NCI-H2107 (cell line): ENCODE data around the gene ROCK2.
"Not testable (repeated sequence)": the region's sequence is repeated elsewhere in the genome, so short reads cannot be mapped to it uniquely, and the experiment has no call there.

Experiments
- DNase-seq: peaks from one replicate; lab custom pipeline; 2025; lab: John Stamatoyannopoulos, UW

ROCK2 gene

DNA sequence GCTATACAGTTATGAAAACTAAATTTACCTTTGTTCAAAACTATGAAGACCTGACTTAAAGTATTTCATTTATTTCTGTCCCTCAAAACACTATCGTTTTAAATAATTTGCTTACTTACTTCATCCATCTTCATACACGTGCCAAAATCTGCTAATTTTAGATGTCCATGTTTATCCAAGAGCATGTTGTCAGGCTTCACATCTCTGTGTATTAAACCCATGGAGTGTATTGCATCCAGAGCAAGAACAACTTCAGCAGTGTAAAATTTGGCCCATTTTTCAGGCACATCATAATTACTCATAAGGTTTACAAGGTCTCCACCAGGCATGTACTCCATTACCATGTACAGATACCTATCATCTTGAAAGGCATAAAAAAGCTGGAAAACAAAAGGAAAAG lies 108.9 kb downstream of the ROCK2 start:
- DNase-seq = no peak

GRCh38 chr2:11234309-11234708 lies 110.1 kb downstream of the ROCK2 start:
- DNase-seq = no peak

DNA sequence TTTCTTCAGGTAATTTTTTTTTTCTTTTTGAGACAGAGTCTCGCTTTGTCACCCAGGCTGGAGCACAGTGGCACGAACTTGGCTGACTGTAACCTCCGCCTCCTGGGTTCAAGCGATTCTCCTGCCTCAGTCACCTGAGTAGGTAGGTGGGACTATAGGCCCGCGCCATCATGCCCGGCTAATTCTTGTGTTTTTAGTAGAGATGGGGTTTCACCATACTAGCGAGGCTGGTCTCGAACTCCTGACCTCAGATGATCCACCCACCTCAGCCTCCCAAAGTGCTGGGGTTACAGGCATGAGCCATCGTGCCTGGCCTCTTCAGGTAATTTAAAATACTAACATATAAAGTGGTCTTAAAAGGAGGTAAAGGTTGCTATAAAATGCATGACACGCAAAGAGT lies 113.2 kb downstream of the ROCK2 start:
- DNase-seq = not testable (repeated sequence)

DNA sequence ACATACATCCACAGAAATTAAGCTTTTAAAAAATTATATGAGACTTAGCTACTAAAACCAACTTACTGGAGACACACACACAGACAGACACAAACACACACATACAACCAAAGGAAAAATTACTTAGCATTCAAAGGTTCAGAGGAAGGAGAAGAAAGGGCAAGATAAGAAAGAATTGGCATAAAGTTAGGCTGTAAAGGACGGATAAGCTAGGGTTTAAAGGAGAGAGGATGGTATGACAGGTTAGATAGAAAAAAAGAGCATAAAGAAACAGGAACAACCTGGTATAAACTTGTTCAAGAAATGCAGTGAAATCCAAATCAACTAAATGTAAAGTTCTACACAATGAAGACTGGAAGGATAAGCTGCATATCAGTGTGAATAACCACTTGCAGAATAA lies 115.7 kb downstream of the ROCK2 start:
- DNase-seq = no peak

DNA sequence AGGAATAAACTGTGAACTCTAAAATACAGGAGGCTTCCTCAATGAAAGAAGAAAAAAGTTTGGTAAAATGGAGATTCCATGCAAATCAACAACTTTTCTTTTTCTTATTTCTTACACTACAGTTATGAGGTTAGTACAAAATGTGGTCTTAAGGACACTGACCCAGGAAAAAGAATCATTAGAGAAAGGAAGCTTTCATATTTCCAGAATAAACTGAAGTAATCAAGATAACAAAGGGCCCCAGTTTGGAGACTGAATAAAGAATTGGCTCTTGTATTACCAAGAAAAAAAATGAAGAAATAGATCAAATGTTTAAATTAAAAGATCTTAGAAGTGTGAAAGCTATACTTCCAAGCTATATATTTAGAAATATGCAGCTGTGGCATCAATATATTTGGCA lies 116.8 kb downstream of the ROCK2 start:
- no peak for DNase-seq

DNA sequence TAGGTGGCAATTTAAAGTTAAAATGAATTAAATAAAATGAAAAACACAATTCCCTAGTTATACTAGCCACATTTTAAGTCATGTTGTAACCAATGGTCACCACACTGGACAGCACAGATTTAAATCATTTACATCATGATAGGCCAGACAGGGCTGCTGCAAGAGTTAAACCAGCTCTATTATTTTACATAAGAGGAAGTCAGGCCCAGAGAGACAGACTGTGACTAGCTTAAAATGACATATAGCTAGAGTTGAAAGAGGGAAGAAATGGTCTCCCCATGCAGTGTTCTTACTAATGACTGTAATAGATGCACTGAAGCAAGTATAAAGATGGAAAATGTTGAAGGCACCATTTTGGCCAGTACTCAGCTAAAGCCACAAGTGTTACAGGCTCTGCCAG lies 119.5 kb downstream of the ROCK2 start:
- no peak for DNase-seq

- DNase-seq = no peak
Observed at GRCh38 chr2:11222845-11223244, 121.6 kb downstream of the ROCK2 start.

GRCh38 chr2:11220445-11220844 lies 124.0 kb downstream of the ROCK2 start:
- no peak for DNase-seq

DNA sequence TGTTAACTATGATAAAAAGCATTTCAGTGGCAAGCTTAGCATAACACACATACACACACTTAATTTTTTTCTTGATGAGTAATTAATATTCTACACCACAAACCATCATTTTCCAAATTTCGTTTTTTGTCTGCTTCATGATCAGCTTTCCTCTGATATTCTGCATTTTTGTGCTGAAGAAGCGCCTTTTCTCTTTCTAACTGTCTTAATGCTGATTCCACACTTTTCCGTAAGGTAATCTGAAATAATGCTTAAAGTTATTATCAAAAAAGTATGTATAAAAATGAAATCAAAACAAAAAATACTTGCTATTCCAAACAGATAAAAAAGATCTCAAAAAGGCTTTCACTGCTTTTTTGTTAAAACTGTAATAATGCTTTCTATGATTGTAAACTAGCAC lies 129.0 kb downstream of the ROCK2 start:
- no peak for DNase-seq

GRCh38 chr2:11214770-11215169 lies 129.7 kb downstream of the ROCK2 start:
- DNase-seq = no peak

- no peak for DNase-seq
Observed at GRCh38 chr2:11213975-11214374, 130.5 kb downstream of the ROCK2 start.

- no peak for DNase-seq
Observed at GRCh38 chr2:11213090-11213638, 131.3 kb downstream of the ROCK2 start.

DNA sequence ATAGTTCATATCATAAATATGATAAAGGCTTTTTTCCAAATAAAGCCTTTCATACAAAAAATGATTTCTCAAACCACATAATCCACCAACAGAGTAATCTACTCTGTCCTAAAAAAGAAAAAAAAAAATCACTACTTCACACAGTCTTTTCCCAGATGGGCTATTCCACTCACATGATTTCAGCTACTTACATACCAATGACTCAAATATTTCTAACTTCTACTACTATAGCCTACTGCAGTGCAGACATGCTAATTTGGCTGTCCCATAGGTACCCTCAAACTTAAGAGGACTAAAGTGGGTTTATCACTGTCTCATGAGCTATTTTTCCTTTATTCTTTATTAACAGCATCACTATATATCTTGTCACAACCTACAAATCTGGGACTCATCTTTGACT lies 131.8 kb downstream of the ROCK2 start:
- DNase-seq = no peak

DNA sequence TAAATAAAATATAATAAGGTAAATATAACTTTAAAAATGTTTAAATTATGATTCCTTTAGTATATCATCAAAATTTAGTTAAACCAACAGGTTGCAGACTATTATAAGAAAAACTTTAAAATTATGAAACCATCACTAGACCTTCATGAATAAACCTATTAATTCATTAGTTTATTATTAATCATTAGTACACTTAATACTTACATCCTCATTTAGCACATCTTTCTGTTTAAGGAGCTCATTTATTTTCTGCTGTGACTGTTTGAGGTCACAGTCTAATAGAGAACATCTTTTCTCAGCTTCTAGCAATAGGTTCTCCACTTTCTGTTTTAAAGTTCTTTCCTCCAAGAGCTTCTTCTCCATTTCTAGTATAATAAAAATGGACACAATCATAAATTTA lies 136.4 kb downstream of the ROCK2 start:
- DNase-seq = no peak

GRCh38 chr2:11203480-11203879 lies 141.0 kb downstream of the ROCK2 start:
- no peak for DNase-seq

DNA sequence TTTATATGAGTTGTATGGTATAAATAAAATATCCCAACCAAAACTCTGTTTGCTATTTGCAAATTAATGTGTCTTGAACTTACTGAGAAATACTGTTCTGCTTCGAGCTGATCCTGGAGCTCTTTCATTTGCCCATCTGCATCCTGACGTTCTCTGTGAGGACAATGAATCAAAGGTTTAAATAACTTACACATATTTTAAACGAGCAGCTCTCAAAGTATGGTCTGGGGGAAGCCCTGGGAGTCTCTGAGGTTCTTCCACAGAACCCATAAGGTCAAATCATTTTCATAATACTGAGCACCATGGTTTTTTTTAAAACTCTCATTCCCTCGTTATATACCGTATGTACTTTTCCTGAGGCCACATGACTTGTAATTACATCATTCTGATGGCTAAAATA lies 142.5 kb downstream of the ROCK2 start:
- no peak for DNase-seq

DNA sequence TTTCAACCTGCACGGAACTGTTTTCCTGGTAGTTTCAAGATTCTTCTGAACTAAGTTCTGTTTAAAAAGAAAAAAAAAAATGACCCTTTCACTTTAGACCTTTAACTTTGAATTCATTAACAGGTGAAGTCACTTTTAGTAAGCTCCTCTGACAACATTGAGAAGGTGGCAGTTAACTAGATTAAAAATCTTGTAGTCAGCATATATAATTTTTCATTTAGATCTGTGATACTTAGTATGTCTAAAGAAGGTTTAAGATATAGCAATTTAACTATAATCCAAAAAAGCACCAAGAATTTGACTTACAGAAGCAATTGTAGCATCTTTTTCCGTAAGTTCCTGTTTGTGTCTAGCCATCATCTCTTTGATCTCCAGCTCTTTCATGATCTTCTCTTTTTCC lies 143.8 kb downstream of the ROCK2 start:
- DNase-seq = no peak

GRCh38 chr2:11196246-11196645 lies 148.2 kb downstream of the ROCK2 start:
- no peak for DNase-seq

DNA sequence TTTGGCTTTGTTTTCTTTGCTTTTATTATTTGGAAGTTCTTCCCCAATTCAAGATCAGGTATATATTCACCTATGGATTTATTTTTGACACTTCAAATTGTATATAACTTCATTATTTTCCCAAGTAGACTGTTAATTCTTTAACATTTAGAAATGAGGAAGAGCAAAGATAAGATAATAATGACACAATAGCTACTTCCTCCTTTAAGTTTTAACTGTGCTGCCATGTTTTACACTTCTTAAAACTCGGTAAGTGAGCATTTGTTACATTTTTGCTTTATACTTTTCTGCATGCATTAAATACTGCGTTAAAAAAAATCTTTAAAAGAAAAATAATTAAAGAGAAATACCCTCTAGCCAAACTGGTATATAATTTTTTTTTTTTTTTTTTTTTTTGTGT lies 156.7 kb downstream of the ROCK2 start:
- DNase-seq = no peak

DNA sequence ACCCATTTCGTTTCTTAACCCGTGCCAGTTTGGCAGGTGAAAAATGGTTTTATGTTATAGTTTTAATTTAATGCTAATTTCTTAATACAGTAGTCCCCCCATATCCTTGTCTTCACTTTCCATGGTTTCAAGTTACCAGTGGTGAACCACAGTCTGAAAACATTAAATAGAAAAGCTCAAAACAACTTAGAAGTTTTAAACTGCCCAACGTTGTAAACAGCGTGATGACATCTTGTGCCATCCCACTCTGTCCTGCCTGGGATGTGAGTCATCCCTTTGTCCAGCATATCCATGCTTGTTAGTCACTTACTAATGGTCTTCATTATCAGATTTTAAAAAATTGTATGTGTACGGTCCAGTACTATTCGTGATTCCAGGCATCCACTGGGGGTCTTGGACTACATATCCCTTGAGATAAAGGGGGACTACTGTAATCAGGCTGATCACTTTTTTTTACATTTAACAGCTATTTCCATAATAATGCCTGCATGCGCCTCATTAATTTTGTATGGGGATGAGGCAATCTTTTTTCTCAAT lies 157.3 kb downstream of the ROCK2 start:
- DNase-seq = no peak

- no peak for DNase-seq
Observed at GRCh38 chr2:11186145-11186544, 158.3 kb downstream of the ROCK2 start.

DNA sequence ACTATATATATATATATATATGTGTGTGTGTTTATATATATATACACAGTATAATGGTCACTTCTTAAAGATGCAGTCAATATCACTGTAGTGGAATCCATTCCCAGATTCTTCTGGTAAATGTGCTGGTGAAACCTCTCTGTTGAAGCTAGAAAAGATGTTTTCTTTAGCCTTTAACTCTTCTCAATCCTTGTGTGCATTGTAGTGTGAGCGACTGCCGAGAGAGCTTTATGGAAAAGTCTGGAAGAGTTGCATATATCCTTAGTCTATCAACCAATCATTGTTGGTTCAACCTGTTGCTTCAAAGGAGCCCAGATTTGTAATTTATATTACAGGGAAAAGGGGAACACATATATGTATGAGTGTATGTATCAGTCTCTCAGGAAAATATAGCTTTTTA lies 161.5 kb downstream of the ROCK2 start:
- no peak for DNase-seq

DNA sequence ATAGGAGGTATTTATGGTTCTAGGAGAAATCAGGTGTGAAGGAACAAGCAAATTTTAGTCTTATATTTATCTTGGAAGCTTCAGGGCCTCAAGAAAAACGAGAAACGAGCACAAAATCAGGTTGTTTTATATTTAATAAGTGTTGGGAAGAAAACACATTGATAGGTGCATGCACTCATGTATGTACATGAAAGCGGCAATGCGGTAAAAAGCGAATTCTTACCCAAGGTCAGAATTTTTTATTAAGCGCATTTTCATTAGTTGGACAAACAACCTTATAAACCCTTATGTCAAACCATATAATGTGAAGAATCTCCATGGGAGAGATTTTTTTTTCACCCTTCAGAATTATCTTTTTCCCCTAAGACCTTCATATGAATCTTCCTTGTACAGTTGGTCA lies 163.8 kb downstream of the ROCK2 start:
- no peak for DNase-seq

DNA sequence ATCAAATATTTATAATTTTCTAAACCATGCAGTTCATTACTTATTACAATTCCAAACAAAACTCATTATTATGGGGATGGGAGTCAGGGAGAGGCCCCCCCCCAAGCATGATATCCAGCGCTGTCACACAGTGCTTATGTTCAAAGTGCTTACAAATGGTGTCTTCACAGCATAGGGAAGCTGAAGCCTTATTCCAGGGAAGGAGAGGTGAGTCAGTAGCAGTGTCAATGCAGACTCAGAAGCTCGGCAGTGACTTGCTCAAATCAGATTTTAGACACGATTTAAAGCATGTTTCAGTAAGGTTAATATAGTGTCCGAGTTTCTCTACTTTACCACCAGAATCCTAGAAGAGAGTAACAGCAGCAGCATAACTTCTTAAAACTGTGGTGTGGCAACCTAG lies 164.5 kb downstream of the ROCK2 start:
- DNase-seq = no peak

DNA sequence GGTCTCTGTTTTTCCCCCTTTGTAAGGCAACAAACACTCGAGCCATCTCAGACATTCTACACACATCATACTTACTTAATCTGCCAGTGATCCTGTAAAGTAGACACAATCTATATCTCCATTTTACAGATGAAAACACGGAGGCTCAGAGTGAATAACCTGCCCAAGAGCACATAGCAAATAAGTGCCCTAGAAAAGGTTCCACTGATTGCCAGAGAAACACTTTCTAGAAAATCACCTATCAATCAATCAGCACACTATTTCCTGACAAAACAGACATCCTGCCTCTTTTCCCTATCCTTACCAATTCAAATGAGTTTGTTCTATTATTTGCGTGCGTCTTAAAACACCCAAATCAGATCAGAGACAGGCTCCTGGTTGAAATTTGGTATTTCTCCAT lies 165.2 kb downstream of the ROCK2 start:
- DNase-seq = no peak
